Colonic mucosa (tissue), 4 donors: ENCODE data around the gene ACP1. TPM values are rescaled to one million over a fixed set of nuclear protein-coding genes. Genes with fewer than 3 reads are reported as not detected.

Experiments used
- DNase-seq: peaks from one replicate; pipeline ENCODE4 v3.0.0-alpha.2; 2020
- H3K27ac ChIP-seq: fragments of 200-600 bp; one replicate; pipeline ENCODE4 v1.8.0; 2021
- H3K27me3 ChIP-seq: fragments of 200-600 bp; one replicate; pipeline ENCODE4 v1.8.0; 2021
- H3K36me3 ChIP-seq: fragments of 200-600 bp; one replicate; pipeline ENCODE4 v1.8.0; 2021
- H3K4me1 ChIP-seq: fragments of 200-600 bp; one replicate; pipeline ENCODE4 v1.8.0; 2021; ENCODE audit warnings: mild to moderate bottlenecking
- H3K4me3 ChIP-seq: fragments of 200-600 bp; one replicate; pipeline ENCODE4 v1.8.0; 2021
- H3K9ac ChIP-seq, 2 donors: one replicate each; pipeline ENCODE4 v1.7.0; 2013; ENCODE audit warnings: control low read depth in 2 of 2, low read depth in 2 of 2, low read length in 2 of 2
- H3K9me3 ChIP-seq: fragments of 200-600 bp; one replicate; pipeline ENCODE4 v1.8.0; 2021
- intact Hi-C: fragments of 100-400 bp; cut with DNase I; formaldehyde crosslinking; loops from one replicate; pipeline ENCODE4 v1.14.1; 2022
- total RNA-seq, 2 donors: library from RNA; stranded (reverse); fragmentation: NEBNext Ultra II Directional in 1 of 2; extraction: Animal tissue kit (Norgen Biotek cat#: 25700) in 1 of 2; gene quantifications; one replicate each; pipeline ENCODE4 v1.2.1, GENCODE V29; 2021
- TF ChIP-seq, protein P1 (sequence below): fragments of 200-600 bp; IDR thresholded peaks from one replicate; pipeline ENCODE4 v1.8.0; 2022; ENCODE audit warnings: antibody characterized with exemption, mild to moderate bottlenecking
- donor health status: healthy.
- donor health status: DM: no; HTN: no; CAD: no.
- donor health status: DM: no; HTN: no; CAD: no.

Gene ACP1
- total RNA-seq, 2 donors from 2014 or later = 92.5 to 106 TPM

DNA sequence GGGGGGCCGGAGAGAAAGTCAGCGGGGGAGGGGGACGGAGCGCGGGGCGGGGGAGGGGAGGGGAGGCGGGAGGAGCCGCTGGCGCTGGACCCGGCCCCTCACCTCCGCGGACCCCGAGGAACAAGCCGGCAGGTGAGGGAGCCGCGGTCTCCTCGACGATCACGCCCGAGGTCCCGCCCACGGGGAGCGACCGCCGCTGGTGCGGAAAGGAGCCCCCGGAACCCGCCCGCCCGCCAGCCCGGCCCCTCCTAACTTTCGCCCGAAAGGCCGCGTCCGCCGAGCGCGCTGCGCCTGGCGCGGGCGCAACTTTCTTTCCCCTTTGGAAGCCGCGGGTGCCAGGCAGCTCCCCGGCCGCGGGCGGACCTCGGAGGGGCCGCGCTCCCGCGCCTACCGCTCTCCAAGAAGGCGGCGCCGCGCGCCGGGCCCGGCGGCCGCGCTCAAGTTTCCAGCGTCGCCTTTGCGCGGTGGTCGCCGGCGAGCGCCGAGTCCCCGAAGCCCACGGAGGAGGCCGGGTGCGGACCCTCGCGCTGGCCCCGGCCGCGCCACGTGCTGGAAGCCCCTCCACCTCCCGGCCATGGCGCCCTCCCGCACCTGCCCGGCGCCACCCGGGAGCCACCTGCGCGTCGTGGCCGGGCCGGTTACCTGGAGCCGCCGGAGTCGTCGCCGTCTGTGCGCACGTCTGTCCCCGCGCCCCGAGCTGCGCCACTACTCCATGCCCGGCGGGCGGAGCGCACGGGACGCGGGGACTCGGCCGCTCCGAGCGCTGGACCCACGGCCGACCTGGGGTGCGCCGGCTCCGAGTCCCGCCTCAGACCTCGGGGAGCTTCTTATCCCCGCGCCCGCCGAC is 23.4 kb downstream of the ACP1 start, which contains the start of gene ALKAL2:
TSS of gene ALKAL2 (minus strand) at position 181 of the 847 bp plus-strand sequence. CDS start 256 bp downstream, outside the sequence.
- TF ChIP-seq, protein P1, sequence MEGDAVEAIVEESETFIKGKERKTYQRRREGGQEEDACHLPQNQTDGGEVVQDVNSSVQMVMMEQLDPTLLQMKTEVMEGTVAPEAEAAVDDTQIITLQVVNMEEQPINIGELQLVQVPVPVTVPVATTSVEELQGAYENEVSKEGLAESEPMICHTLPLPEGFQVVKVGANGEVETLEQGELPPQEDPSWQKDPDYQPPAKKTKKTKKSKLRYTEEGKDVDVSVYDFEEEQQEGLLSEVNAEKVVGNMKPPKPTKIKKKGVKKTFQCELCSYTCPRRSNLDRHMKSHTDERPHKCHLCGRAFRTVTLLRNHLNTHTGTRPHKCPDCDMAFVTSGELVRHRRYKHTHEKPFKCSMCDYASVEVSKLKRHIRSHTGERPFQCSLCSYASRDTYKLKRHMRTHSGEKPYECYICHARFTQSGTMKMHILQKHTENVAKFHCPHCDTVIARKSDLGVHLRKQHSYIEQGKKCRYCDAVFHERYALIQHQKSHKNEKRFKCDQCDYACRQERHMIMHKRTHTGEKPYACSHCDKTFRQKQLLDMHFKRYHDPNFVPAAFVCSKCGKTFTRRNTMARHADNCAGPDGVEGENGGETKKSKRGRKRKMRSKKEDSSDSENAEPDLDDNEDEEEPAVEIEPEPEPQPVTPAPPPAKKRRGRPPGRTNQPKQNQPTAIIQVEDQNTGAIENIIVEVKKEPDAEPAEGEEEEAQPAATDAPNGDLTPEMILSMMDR = no peak
- Histone ChIP-seq H3K36me3 (no peaks in the 10 kb centered on the region), H3K27me3 (peaks cover 34% of the 10 kb centered on the region), H3K4me3 (peak within 1 kb of the TSS; percentile 39), H3K27ac (no peak within 1 kb of the TSS), H3K4me1 (peaks cover 11% of the 10 kb centered on the region), H3K9ac (peak within 1 kb of the TSS in 1 of 2 donors; percentile 35), H3K9me3 (no peaks in the 10 kb centered on the region)
- DNase-seq = no peak
- intact Hi-C loops = no loop called here

DNA sequence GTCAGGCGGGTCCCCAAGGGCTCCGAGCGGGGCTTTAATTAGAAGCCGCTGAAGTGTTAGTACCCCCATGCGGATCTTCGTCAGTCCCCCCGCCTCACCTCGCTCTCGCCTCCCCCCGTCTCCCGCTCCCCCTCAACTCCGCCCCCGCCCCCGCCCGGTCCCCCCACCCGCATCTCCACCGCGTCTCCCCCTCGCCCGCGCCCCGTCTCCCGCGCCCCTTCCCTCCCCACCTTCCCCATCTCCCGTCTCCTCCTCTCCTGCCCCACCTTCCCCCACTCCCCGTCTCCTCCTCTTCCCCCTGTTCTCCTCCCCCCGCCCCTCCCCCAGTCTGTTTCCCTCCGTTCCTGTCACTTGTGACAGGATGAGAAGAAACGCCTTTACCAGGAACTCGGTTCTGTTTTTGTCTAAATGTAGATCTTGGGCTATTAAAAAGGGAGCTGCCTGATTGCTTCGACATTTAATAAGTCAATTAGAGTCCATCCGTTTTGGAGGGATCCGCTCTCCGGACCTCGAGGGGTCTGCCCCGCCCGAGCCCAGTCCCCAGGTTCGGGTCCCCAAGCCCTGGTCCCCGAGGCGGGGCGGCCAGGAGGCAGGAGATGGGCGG is 24.1 kb downstream of the ACP1 start:
- Histone ChIP-seq H3K4me3 (peak overlapping the region; percentile 53), H3K4me1 (peaks cover 11% of the 10 kb centered on the region), H3K27ac (no peak overlapping the region), H3K9me3 (no peaks in the 10 kb centered on the region), H3K27me3 (peaks cover 34% of the 10 kb centered on the region), H3K36me3 (no peaks in the 10 kb centered on the region), H3K9ac (peak overlapping the region; percentile 14 to 53)
- intact Hi-C loops = no loop called here
- TF ChIP-seq, protein P1 = no peak
- DNase-seq = no peak

DNA sequence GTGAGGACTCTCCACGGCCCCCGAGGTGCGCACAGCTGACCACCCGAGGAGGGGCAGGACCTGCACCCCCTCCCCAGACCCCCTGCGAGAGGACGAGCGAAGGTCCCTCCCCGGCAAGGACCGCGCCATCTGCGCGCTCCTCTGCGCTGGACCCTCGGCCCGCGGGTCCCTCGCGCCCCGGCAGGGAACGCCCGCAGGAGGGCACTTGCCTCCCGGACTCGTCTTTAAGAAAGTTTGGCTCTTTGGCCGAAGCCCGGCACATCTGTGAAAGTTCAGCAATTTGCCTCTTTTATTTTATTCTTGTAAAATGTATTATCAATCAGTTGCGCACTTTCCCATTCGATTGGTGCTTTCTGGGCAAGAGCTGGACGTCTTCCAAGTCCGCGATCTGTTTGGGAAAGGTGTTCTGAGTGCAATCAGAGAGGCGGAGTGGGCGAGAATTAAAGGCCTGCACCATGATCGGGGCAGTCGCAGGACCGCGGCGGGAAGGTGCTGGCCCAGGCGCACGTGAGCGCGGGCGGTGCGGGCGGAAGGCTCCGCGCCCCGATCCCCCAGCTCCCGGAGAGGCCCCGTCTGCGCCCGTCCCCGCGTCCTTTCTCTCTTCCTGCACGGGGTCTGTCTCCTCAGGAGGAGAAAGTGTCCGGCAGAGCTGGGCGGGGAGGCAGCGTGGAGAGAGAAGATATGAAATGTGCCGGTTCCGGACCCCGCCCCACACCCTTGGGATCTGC is 24.8 kb downstream of the ACP1 start:
- H3K9ac ChIP-seq = peak overlapping the region; percentile 14 to 53
- TF ChIP-seq, protein P1 = no peak
- intact Hi-C loops = loop anchor here (5.0 kb wide), 1 partner anchor 42 kb away; no protein-coding TSS in a partner anchor
- peak overlapping the region; percentile 53 for H3K4me3 ChIP-seq
- H3K4me1 ChIP-seq = peaks cover 11% of the 10 kb centered on the region
- peak; percentile 30 for DNase-seq
- peak overlapping the region; percentile 21 for H3K27ac ChIP-seq
- H3K36me3 ChIP-seq = no peaks in the 10 kb centered on the region
- peaks cover 34% of the 10 kb centered on the region for H3K27me3 ChIP-seq
- no peaks in the 10 kb centered on the region for H3K9me3 ChIP-seq

DNA sequence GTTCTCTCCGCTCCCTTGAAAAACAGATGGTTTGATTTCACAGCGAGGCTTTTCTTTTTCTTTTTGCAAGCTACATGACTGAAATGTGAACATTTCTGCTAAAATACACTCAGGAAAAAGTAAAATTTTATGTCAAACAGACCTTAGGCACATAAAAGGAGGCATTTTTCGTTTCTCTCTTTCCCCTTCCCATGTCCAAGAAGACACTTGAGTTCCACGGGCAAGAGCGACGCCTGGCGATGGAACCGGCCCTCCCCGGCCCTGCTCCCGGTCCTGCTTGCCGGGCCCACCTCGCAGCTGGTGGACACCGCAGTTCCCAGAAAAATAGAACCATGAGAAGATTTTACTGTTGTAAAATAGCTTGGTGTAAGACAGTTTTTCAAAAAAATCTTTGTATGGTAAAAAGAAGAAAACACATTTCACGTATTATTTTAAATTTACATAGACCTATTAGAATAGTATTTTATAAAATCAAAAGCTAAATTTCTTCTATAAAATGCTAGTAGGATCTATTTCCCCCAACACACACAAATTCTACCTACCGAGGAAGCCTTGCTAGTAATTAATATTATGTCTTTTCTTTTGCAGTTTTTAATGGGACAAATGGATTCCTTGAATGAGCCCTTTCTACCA is 25.5 kb downstream of the ACP1 start:
- Histone ChIP-seq H3K9ac (peak overlapping the region; percentile 1 to 14), H3K27ac (peak overlapping the region; percentile 21), H3K27me3 (peaks cover 34% of the 10 kb centered on the region), H3K4me3 (peak overlapping the region; percentile 53), H3K9me3 (no peaks in the 10 kb centered on the region), H3K36me3 (no peaks in the 10 kb centered on the region), H3K4me1 (peaks cover 11% of the 10 kb centered on the region)
- DNase-seq = peak; percentile 75
- TF ChIP-seq, protein P1 = peak; percentile 68
- intact Hi-C loops = loop anchor here (5.0 kb wide), 1 partner anchor 43 kb away; no protein-coding TSS in a partner anchor

DNA sequence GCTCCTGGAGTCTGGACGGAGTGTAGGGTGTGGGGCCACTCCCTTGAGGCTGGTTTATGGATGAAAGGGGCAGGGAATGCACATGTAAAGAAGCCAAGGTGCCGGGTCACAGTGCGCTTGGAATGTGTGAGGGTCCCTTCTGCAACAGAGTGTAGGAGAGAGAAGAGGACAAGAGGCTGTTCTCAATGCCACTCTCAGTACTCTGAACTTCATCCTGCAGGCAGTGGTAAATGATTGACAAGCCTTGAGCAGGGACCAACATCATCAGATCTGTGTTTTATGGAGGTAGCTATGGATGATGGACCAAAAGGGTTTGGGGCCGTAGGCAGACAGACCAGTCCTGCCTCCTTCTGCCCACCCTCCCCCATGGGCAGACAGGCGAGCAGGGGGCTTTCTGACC is 30.3 kb downstream of the ACP1 start:
- intact Hi-C loops = no loop called here
- TF ChIP-seq, protein P1 = no peak

More for the DNA sequence above, 30.3 kb downstream of the ACP1 start:
- H3K9ac ChIP-seq = no peak overlapping the region
- DNase-seq = no peak
- H3K9me3 ChIP-seq = no peaks in the 10 kb centered on the region
- no peaks in the 10 kb centered on the region for H3K4me1 ChIP-seq
- H3K36me3 ChIP-seq = no peaks in the 10 kb centered on the region
- H3K27me3 ChIP-seq = peaks cover 1% of the 10 kb centered on the region
- no peak overlapping the region for H3K4me3 ChIP-seq
- no peak overlapping the region for H3K27ac ChIP-seq
